Activated naive CD8-positive, alpha-beta T cell treated with anti-CD3 and anti-CD28 coated beads, Interleukin-2, amount 10 ng/mL, durations not matched to agents 7 days and 5 days (primary cell): ENCODE measurements around the gene TSPAN1. TPM values are rescaled to one million over a fixed set of nuclear protein-coding genes. Genes with fewer than 3 reads are reported as not detected.
"Not testable (repeated sequence)": the region's sequence is repeated elsewhere in the genome, so short reads cannot be mapped to it uniquely, and the experiment has no call there.

Experiments used
- ATAC-seq: fragments of 150-1000 bp; cut with Tn5 transposase; one replicate; pipeline ENCODE4 v1.10.0; 2021; ENCODE audit warnings: low read depth, moderate library complexity
- POLR2A ChIA-PET: fragments of 350-600 bp; sonication (Branson Sonifier 250); formaldehyde crosslinking; loops from one replicate; lab custom pipeline; 2021; ENCODE audit warnings: antibody characterized with exemption; lab: Charles Lee
- DNase-seq: peaks from one replicate; pipeline ENCODE4 v3.0.0; 2021
- H3K27ac Mint-ChIP-seq: one replicate; pipeline ENCODE4 v1.8.0; 2022; ENCODE audit warnings: mild to moderate bottlenecking, mixed read lengths
- H3K27me3 Mint-ChIP-seq: one replicate; pipeline ENCODE4 v1.8.0; 2022; ENCODE audit warnings: mild to moderate bottlenecking, moderate library complexity, mixed read lengths
- H3K36me3 Mint-ChIP-seq: one replicate; pipeline ENCODE4 v1.8.0; 2021; ENCODE audit warnings: mild to moderate bottlenecking, mixed read lengths
- H3K4me1 Mint-ChIP-seq: one replicate; pipeline ENCODE4 v1.8.0; 2021; ENCODE audit warnings: mixed read lengths
- H3K4me3 Mint-ChIP-seq: one replicate; pipeline ENCODE4 v1.8.0; 2022; ENCODE audit warnings: mild to moderate bottlenecking, moderate library complexity, mixed read lengths
- H3K9me3 Mint-ChIP-seq: one replicate; pipeline ENCODE4 v1.8.0; 2021; ENCODE audit warnings: mixed read lengths
- total RNA-seq, 2 experiments: library from RNA; stranded (reverse); gene quantifications; one replicate each; pipeline ENCODE4 v1.2.3, GENCODE V29; 2021

TSPAN1 gene
- total RNA-seq, 2 experiments from 2014 or later: not detected

GRCh38 chr1:46223055-46223454 is 48.2 kb downstream of the TSPAN1 start:
- H3K27ac Mint-ChIP-seq, DNase-seq, H3K9me3 Mint-ChIP-seq, ATAC-seq, H3K4me1 Mint-ChIP-seq, H3K36me3 Mint-ChIP-seq, H3K4me3 Mint-ChIP-seq, H3K27me3 Mint-ChIP-seq: not testable (repeated sequence)
- POLR2A ChIA-PET: interaction anchor here (0.6 to 1.0 kb wide), 3 partner anchors 21 to 24 kb away, joined by 3 to 5 read pairs (median 3); partner anchors contain the start of gene POMGNT1

- Mint-ChIP-seq H3K27ac (peak overlapping the region; percentile 18), H3K4me1 (peaks cover 3% of the 10 kb centered on the region), H3K9me3 (no peaks in the 10 kb centered on the region), H3K4me3 (no peak overlapping the region), H3K27me3 (peaks cover 2% of the 10 kb centered on the region), H3K36me3 (no peaks in the 10 kb centered on the region)
- POLR2A ChIA-PET: interaction anchor here (0.6 to 1.0 kb wide), 4 partner anchors 21 to 639 kb away, joined by 3 to 5 read pairs (median 3); partner anchors contain the start of gene POMGNT1
- ATAC-seq (peak; percentile 95), DNase-seq (peak; percentile 41)
Observed at GRCh38 chr1:46223472-46223943, 48.6 kb downstream of the TSPAN1 start.

DNA sequence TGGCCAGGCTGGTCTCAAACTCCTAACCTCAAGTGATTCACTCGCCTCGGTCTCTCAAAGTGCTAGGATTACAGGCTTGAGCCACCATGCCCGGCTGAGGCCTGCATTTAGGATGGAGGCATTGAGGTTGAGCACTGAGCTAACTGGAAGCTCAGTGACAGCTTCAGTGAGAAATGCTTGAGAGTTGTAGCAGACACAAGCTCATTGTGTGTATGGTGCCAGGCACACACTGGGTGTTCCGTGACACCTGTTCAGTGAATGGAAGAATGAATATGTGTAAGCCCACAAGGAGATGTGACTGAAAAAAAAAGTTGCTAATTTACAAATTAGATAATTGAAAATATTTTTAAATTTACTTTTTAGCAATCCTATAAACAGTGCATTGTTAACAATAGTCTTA is 50.1 kb downstream of the TSPAN1 start:
- Mint-ChIP-seq H3K4me3 (no peak overlapping the region), H3K27ac (no peak overlapping the region), H3K36me3 (no peaks in the 10 kb centered on the region), H3K4me1 (peaks cover 8% of the 10 kb centered on the region), H3K9me3 (no peaks in the 10 kb centered on the region), H3K27me3 (peaks cover 2% of the 10 kb centered on the region)
- DNase-seq (no peak), ATAC-seq (no peak)
- POLR2A ChIA-PET: interaction anchor here (0.6 kb wide), 1 partner anchor 419 kb away, joined by 3 read pairs; no protein-coding TSS in a partner anchor

GRCh38 chr1:46231231-46231630 is 56.3 kb downstream of the TSPAN1 start:
- H3K27me3 Mint-ChIP-seq, H3K4me1 Mint-ChIP-seq, ATAC-seq, H3K4me3 Mint-ChIP-seq, H3K36me3 Mint-ChIP-seq, H3K9me3 Mint-ChIP-seq, DNase-seq, H3K27ac Mint-ChIP-seq: not testable (repeated sequence)
- POLR2A ChIA-PET: interaction anchor here (1.4 kb wide), 1 partner anchor 17 kb away, joined by 3 read pairs; no protein-coding TSS in a partner anchor

Other genes starting within 250 kb of the TSPAN1 start
- gene PIK3R3, start 42.5 kb upstream of the TSPAN1 start, total RNA-seq: 1 to 10 TPM; 3.4 to 3.7 TPM
- gene P3R3URF, start 1.4 kb downstream of the TSPAN1 start, total RNA-seq: not detected
- 10 to 100 TPM; 32.7 to 34.3 TPM for gene POMGNT1, start 23.3 kb downstream of the TSPAN1 start, total RNA-seq
- under 1 TPM; 0.20 to 0.36 TPM for gene LURAP1, start 28.2 kb downstream of the TSPAN1 start, total RNA-seq
- 10 to 100 TPM; 47.9 to 50.8 TPM for gene RAD54L, start 72.7 kb downstream of the TSPAN1 start, total RNA-seq
- 10 to 100 TPM; 36.8 to 38.8 TPM for gene LRRC41, start 128.5 kb downstream of the TSPAN1 start, total RNA-seq
- gene UQCRH, start 128.6 kb downstream of the TSPAN1 start, total RNA-seq: 100 to 1,000 TPM; 250 to 260 TPM
- gene NSUN4, start 165.7 kb downstream of the TSPAN1 start, total RNA-seq: 10 to 100 TPM; 23.2 to 24.9 TPM
- gene FAAH, start 219.2 kb downstream of the TSPAN1 start, total RNA-seq: 1 to 10 TPM; 5.3 to 6.9 TPM